Measurements from ENCODE around the gene EP400. TPM values are rescaled to one million over a fixed set of nuclear protein-coding genes. Genes with fewer than 3 reads are reported as not detected.

EP400 gene
- total RNA-seq, 1 experiment from 2014 or later, result 61.7 TPM

DNA sequence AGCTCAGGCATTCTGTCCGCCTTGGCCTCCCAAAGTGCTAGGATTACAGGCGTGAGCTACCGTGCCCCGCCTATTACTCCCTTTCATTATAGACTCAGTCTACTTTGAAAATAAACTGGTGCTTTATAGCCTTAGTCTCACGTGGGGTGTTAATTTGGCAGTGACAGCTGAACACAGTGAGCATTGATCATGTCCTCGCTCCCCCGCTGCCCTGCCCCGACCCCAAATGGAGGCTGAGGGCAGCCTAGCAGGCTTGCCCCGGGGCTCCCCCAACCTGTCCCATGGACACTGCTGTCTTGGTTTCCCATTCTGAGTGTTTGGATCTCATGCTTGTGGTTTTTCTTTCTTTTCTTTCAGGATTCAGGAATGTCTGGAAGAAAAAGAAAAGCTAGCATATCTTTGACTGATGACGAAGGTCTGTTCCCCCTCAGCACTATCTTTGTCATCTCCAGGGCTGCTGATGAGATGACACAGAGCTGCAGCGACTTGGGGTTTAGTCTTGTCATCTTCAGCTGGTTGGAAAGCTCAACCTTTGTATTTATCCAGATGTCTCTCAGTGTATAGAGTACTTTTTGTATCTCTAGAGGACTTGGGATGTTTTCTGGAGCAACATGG, 42.2 kb downstream of the EP400 start:
- peaks cover 47 to 56% of the 10 kb centered on the region in 2 experiments for H3K4me1 Mint-ChIP-seq
- Histone ChIP-seq H3K27me3 (ENCODE audit: insufficient read depth, low read length) (no peaks in the 10 kb centered on the region), H3K4ac (ENCODE audit: low read depth, low read length) (no peak overlapping the region), H3K23ac (ENCODE audit: insufficient read length, low read depth, low read length) (no peak overlapping the region), H3K27ac (ENCODE audit: insufficient read length, low read depth, low read length) (no peak overlapping the region), H4K5ac (ENCODE audit: insufficient read length, low read depth, low read length) (no peak overlapping the region), H3K14ac (ENCODE audit: insufficient read depth, low read length) (no peak overlapping the region), H3K4me1 (ENCODE audit: insufficient read depth, low read length) (peaks cover 8% of the 10 kb centered on the region; the same call in 1 of the 2 replicates), H3K4me2 (ENCODE audit: insufficient read depth, insufficient read length, low read length) (no peak overlapping the region), H3T11ph (ENCODE audit: low read length) (no peak overlapping the region), H4K8ac (replicated peaks; ENCODE audit: insufficient read length, low read depth, low read length) (no peak overlapping the region), H4K20me1 (ENCODE audit: control insufficient read depth, insufficient read depth, insufficient read length) (no peaks in the 10 kb centered on the region), H2BK15ac (ENCODE audit: low read depth, low read length) (no peak overlapping the region), H2BK12ac (ENCODE audit: insufficient read length, low read depth, low read length) (no peak overlapping the region), H2AK5ac (ENCODE audit: insufficient read length, low read length) (no peak overlapping the region), H3K56ac (ENCODE audit: insufficient read length, low read depth, low read length) (no peak overlapping the region), H3K9me3 (ENCODE audit: control insufficient read depth, low read depth, low read length) (no peaks in the 10 kb centered on the region), H3K23me2 (ENCODE audit: insufficient read length, low read depth, low read length, poor library complexity, severe bottlenecking) (no peaks in the 10 kb centered on the region), H2BK120ac (ENCODE audit: low read depth, low read length, poor library complexity, severe bottlenecking) (no peak overlapping the region), H3K79me1 (ENCODE audit: insufficient read depth, low read depth, low read length, poor library complexity, severe bottlenecking) (peaks cover 3% of the 10 kb centered on the region), H3K79me2 (ENCODE audit: insufficient read depth, low read length) (no peaks in the 10 kb centered on the region; the same call in 1 of the 2 replicates), H2BK5ac (ENCODE audit: insufficient read length, low read length) (no peak overlapping the region), H2AFZ (ENCODE audit: low read length) (no peak overlapping the region), H2BK20ac (ENCODE audit: low read depth, low read length, poor library complexity, severe bottlenecking) (no peak overlapping the region), H3K18ac (ENCODE audit: insufficient read length, low read depth, low read length) (no peak overlapping the region), H4K91ac (ENCODE audit: insufficient read length, low read depth, low read length) (no peak overlapping the region), H3K9ac (ENCODE audit: extremely low read depth, insufficient read length, low read length) (no peak overlapping the region)
- peaks cover 59 to 74% (median 64%) of the 10 kb centered on the region in 3 experiments for H3K36me3 Mint-ChIP-seq (ENCODE audit: insufficient read depth in 1 of 3, low read depth in 3 of 3)
- H3K27ac Mint-ChIP-seq, result peak overlapping the region; percentile 26 to 99 (median 44); a peak in 5 of 7 replicates
- WGBS (ENCODE audit: extremely low coverage, insufficient read length, low lambda C conversion rate), result no CpG with 5 or more reads among the region's 11 CpGs
- no peaks in the 10 kb centered on the region; the same call in 1 of the 2 replicates for H3K27me3 Mint-ChIP-seq (ENCODE audit: low read depth)
- H3K9me3 Mint-ChIP-seq, result no peaks in the 10 kb centered on the region
- no peak overlapping the region for H3K4me3 Mint-ChIP-seq
- no peak for DNase-seq
- no peak for TF ChIP-seq CTCF (conservative IDR thresholded peaks at IDR 0.05)
